C4-2B (cell line): Measurements from ENCODE around the gene IL26.

Source experiments
- H3K27ac ChIP-seq: fragments of 450-650 bp; 2 replicates; pipeline ENCODE4 v1.5.1; 2017
- CTCF ChIP-seq: fragments of 450-650 bp; conservative IDR thresholded peaks from 2 replicates; pipeline ENCODE4 v1.5.1; 2017; ENCODE audit warnings: mild to moderate bottlenecking
- ZFX ChIP-seq: fragments of 450-650 bp; IDR thresholded peaks from 2 replicates; pipeline ENCODE4 v1.6.1; 2017

IL26 gene

GRCh38 chr12:68156636-68157035, 69.0 kb downstream of the IL26 start:
- H3K27ac ChIP-seq = no peak overlapping the region
- TF ChIP-seq CTCF (no peak), ZFX (no peak)

- no peak for TF ChIP-seq ZFX
- TF ChIP-seq CTCF = no peak
- no peak overlapping the region for H3K27ac ChIP-seq
Observed at GRCh38 chr12:68154779-68155178, 70.8 kb downstream of the IL26 start.
